Fibroblast of skin of abdomen (primary cell): ENCODE data around the gene FABP2.
"Not testable (repeated sequence)": the region's sequence is repeated elsewhere in the genome, so short reads cannot be mapped to it uniquely, and the experiment has no call there.

ENCODE experiments used
- DNase-seq: peaks from one replicate; pipeline ENCODE4 v3.0.0-alpha.2; 2013

FABP2 gene

DNA sequence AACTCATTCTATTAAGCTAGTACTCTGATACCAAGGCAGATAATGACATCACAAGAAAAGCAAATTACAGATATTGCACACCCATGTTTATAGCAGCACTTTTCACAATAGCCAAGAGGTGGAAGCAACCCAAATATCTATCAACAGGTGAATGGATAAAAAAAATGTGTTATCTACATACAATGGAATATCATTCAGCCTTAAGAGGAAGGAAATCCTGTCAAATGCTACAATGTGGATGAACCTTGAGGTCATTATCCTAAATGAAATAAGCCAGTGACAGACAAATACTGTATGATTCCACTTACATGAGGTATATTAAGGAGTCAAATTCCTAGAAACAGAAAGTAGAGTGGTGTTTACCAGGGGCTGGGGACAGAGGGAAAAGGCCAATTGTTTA is 14.3 kb downstream of the FABP2 start:
- no peak for DNase-seq

DNA sequence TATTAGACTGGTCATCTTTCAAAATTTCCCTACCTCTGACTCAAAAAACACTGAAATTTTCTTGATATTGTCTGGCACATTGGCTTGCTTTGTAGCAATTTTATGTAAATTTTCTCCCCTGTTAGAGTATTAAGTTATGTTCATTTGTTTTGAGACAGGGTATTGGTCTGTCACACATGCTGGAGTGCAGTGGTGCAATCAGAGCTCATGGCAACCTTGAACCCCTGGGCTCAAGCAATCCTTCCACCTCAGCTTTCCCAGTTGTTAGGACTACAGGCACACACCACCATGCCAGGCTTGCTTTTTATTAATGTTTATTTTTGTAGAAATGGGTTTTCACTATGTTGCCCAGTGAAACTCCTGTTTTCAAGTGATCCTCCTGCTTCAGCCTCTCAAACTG is 17.5 kb downstream of the FABP2 start:
- DNase-seq = no peak

DNA sequence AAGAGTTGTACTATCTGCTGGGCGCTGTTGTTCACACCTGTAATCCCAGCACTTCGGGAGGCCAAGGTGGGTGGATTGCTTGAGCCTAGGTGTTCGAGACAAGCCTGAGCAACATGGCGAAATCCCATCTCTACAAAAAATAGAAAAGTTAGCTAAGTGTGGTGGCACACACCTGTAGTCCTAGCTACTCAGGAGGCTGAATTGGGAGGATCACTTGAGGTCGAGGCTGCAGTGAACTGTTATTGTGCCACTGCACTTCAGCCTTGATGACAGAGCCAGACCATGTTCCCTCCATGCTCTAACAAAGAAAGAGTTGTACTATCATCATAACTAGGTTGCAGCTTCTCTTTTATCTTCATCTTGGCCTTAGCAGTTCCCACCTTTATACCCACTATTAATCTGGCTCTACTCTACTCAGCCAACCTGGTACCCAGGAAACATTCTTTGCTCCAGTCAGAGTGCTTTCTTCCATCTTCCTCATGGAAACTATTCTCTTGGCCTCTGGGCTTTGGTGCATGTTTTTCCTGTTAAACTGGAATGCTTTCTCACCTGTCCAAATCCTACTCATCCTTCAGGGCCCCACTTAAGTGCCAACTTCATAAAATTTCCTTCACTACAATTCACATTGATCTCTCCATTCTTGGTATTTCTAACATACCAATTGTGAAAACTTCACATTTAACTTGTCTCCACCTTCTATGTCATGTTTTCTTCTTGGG is 18.2 kb downstream of the FABP2 start:
- DNase-seq = no peak

DNA sequence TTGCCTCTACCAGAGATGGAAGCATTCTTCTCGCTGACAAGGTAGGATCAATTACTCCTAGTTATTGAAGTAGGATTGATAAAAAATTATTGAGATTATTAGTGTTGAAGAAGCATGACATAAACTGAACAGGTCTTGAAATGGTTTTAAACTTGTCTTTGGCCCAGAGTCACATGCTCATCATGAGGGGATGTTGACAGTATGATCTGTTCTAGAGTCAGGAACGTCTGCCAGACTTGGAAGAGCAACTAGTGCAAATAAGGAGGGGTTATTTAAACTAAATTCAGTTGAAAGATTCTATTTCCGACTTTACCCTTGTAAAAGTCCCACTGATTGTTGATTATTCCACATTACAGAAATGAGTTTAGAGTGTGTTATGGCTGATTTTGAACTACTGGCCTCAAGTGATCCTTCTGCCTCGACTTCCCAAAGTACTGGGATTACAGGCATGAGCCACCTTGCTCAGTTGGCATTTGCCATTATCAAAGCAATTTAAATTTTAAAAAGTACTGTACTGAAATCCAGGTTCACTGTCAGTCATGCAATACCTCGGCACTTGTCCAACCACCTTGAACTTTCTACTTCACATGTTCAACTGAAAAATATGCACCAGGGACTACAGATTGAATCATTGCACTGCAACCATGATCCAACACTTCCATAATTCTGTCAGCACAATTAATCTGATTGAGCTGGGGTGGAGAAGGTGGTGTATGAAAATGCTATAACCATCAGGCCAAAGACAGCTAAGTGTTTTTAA is 19.7 kb downstream of the FABP2 start:
- DNase-seq = no peak

DNA sequence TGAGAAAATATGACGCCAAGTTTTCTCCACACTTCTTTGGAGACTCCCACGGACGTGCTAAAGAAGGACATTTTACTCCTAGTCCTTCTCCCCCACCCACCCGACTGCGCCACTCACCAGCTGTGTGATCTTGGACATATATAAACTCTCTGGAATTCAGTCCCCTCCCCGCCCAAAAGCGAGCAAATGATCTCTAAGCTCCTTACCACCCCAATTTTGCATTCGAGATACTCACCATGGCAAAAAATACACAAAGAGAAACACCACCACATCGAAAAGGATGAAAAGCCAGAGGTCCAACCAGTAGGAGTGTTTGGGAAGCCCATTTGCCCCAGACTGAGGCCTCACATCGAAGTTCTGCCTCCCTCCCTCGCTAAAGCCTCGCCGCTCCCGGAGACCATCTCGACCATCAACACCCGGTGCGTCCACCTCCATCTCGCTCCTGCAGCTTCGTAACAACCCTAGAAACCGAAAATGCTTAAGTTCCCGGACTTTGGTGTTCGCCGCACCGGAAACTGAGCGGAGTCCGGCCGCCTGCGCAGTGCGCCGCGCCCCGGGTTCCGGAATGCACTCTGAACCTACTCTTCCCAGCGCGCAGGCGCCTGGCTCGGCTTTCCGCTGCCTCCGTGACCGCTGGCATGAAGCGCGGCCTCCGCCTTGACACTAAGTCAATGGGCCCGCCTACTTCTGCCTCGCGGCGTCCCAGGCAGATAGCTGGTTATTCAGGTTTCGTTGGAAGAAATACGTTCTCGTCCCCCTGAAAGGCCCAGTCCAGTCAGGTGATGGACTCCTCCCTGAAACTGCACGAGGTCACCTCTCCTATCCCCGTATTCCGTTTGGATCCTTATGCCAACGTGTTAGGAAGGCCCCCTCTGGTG is 21.6 kb downstream of the FABP2 start:
- peak; percentile 93 for DNase-seq

DNA sequence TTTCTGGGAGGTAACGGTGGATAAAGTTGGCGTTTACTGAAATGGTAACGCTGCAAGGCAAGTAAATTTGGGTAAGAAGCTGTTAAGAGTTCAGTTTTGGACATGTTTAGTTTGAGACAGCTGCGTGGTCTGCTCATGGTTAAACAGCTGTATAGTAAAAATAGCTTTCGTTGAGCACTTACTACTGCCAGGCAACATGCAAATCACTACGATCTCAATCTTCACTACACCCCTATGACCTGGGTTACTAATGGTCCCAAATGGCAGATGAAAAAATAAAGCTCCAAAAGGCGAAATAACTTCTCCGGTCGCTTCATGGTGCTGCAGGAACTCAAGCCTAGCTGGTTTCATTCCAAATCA is 22.2 kb downstream of the FABP2 start:
- DNase-seq = no peak

DNA sequence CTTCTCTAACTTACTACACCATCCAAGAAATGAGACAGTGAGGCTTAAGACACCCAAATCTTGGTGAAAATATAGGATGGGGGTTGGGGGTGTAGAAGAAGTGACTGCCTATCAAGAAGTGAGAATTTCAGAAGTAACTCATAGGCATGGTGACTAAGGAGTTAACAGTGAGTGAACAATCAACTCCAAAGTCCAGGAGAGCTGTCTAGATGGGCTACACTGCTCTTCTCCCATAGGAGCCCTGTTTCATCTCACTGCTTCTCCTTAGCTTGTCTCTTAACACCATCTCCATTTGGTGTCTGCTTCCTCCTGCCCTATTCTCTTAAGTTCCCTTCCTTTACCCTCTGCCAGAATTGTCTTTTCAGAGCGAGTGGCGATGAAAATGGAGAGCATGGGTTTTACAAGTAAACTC is 22.7 kb downstream of the FABP2 start:
- DNase-seq = no peak

DNA sequence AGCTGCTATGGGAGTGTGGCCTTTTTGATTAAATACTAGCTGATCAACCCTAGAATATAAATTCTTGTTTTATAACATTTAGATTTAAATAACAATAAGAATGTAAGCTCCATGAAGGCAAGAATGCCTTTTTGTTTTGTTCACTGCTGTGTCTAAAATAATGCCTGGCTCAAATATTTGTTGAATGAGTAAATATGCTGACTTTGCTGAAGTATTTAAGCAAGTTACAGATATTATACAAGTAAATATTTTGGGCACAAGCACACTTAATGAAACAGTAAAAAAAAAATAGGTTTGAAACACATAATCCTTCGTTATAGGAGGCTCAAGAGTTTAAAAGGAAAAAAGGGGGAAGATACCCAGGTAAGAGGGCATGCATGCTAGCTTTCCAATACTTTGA is 24.1 kb downstream of the FABP2 start:
- DNase-seq = no peak

DNA sequence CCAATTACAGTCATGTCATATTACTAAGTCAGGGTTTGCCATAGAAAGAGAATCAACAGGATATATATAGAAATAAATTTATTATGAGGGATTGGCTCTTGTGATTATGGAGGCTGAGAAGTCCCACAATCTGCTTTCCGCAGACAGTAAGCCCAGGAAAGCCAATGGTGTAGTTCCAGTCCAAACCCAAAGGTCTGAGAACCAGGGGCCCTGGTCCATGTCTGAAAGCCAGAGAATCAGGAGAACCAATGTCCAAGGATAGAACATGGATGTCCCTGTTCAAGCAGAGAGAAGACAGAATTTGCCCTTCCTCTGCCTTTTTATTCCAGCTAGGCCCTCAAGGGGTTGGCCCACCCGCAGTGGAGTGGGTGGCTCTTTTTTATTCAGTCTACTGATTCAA is 25.6 kb downstream of the FABP2 start:
- DNase-seq = no peak

DNA sequence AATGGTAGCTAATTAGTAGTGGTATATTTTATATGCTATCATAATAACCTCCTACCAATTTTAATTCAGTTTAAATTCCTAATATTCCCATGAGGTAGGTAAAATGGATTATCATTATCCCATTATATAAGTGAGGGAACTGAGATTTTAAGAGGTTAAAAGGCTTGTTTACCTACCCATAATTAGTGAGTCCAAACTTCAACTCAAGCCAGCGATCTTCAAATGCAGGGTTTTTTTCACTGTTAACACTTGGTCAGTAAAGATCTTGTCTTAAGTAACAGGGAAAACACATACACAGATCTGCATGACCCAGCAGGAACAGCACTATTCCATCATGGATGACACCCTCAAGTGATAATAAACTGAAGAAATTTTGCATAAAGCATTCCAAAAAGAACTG is 31.3 kb downstream of the FABP2 start:
- DNase-seq = no peak

DNA sequence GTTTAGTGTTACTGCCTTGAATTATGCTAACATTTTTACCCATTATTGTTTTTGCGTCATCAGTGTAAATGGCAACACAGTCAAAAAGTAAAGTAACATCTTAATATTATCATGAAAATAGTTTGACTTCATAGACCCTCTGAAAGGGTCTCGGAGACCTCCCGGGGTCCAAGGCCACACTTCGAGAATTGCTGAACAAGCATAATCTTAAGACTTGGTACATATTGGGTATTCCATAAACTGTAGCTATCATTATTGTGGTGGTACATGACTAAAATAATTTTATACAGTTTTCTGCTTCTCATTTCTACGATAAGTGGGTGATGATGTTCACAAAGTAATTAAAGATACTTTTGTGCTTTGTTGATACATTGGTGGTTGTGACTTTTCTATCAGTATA is 32.6 kb downstream of the FABP2 start:
- DNase-seq = no peak

DNA sequence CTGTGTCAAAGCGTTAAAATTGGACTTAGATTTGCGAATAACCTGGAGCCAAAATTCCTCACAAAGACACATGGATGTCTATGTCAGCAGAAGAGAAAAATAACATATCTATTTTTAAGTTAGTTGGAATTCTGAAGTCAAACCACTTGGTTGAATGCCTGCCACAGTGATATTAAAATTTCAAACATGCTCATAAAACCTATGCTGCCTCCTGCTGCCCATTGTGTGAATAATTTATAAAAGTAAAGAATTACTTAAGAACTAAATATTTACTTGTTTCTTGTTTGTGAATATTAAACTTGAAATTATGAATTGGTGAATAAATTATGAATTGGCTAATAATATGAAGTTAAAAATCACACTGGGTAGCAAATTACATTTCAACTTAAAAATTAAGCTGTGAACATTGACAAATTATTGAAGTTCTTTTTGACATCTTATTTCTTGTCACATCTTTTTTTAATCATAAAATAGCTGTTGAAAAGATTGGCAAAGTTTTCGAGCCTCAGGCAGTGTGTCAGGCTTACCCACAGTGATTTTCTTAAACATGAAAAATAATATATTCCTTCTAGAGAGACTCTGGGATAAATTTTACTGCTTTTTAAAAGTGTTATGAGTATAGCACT is 35.4 kb downstream of the FABP2 start:
- peak; percentile 76 for DNase-seq

DNA sequence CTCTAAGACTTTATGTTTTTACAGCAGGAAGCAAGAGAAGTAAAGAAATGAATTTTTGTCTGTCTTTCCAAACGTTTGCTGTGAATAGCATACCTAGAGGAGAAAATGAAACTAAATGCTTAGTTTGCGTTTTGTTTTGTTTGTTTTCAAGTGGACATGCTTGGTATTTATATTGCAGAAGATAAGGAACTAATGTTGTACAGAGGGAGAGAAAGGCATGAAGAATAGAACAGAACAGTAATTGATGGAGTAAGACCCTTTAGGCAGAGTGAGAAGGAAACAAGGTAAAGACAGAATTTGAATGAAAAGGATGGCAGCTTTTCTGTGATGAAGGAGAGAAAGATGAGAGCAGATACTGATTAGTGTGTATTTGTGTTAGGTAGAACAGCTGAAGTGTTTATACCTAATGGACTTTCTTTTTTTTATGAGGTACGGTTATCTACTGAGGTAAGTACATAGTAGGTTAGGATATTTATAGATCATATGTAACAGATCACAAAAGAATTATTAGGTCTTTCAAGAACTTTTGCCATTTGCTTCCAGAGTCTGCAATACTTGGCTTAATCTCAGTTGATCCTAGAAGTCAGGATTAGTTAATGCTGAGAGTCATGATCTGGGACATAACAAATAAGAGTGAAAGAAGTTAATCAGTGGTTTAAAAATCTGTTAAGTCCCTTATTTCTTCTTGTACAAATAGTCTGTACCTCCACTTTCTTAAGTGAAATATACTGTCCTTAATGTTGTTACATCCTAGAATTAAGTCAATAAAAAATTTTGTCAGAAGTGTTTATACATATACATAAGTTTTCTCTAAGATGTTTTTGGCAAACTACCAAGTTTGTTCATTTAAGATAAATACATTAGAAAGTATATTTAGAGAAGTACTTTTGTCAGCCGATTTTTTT is 36.8 kb downstream of the FABP2 start:
- DNase-seq = no peak

DNA sequence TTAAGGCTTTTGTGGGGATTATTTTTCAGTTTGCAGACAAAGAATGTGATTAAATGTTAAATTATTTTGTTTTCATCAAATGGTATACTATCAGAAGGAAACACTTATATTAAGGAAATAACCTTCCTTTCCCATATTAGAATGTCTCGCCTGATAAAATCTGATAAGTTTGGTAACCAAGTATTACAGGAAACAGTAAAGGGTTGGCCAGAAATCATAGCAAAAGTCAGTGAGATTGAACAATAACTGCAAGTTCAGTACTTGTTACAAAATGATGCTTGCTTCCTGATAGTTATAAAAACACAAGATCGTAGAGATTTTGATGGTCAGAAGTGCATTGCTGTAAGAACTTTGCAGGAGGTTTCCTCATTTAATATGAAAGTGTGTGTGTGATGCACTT is 40.5 kb downstream of the FABP2 start:
- no peak for DNase-seq

DNA sequence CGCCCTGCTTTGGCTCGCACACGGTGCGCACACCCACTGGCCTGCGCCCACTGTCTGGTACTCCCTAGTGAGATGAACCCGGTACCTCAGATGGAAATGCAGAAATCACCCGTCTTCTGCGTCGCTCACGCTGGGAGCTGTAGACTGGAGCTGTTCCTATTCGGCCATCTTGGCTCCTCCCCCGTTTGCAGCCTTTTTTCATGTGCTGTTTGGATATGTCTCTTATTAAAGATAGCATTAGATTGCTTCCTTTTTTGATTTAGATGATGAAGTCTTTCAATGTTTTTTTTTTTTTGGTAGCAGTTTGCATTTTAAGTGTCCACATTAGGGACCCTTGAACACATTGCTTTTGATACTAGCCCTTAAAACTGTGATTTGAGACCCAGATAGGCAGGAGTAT is 42.0 kb downstream of the FABP2 start:
- DNase-seq = not testable (repeated sequence)

DNA sequence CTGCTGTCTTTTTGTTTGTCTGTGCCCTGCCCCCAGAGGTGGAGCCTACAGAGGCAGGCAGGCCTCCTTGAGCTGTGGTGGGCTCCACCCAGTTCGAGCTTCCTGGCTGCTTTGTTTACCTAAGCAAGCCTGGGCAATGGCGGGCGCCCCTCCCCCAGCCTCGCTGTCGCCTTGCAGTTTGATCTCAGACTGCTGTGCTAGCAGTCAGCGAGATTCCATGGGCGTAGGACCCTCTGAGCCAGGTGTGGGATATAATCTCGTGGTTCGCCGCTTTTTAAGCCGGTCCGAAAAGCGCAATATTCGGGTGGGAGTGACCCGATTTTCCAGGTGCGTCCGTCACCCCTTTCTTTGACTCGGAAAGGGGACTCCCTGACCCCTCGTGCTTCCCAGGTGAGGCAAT is 42.4 kb downstream of the FABP2 start:
- not testable (repeated sequence) for DNase-seq

DNA sequence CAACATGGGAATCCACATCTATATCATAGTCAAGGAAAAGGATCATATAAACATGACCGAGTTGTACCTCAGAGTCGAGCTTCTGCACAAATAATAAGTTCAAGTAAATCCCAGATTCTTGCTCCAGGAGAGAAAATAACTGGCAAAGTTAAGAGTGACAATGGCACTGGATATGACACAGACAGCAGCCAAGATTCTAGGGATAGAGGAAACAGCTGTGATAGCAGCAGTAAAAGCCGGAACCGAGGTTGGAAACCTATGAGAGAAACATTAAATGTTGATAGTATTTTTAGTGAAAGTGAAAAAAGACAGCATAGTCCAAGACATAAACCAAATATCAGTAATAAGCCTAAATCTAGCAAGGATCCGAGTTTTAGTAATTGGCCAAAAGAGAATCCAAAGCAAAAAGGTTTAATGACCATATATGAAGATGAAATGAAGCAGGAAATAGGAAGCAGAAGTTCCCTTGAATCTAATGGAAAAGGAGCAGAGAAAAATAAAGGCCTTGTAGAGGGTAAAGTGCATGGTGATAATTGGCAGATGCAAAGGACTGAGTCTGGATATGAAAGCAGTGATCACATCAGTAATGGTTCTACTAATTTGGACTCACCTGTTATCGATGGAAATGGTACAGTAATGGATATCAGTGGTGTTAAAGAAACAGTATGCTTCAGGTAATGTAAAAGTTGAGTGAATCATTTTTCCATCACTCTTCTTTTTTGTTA is 50.4 kb downstream of the FABP2 start:
- no peak for DNase-seq

DNA sequence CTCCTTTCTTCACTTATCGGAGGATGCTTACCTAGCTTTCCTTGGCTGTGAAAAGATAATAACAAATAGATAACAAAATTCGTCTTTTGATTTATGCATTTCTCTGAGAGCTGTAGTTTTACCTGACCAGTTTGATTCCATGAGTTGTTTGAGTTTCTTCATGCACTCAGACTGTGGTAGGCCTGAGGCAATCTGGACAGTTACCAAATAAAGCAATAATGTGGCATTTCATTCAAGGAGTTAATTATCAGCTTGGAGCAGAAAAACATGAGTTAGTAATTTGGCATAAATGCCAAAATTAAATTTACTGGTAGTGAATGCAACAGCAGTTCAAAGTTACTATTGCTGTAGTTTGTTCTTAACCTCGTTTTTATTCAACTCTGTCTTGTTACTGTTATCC is 53.5 kb downstream of the FABP2 start:
- DNase-seq = no peak
